Amygdala (tissue), 56 donors: Measurements from ENCODE around the gene IGHMBP2.

Source experiments
- DNase-seq, 56 donors: peaks; one replicate each; lab custom pipeline; 2025; lab: John Stamatoyannopoulos, UW

Gene IGHMBP2

GRCh38 chr11:68938816-68939582, 35.3 kb downstream of the IGHMBP2 start:
- no peak for DNase-seq

- DNase-seq, result no peak
Measured at GRCh38 chr11:68939583-68940555, 36.2 kb downstream of the IGHMBP2 start.

GRCh38 chr11:68940651-68941323, 37.1 kb downstream of the IGHMBP2 start:
- DNase-seq, result no peak

DNA sequence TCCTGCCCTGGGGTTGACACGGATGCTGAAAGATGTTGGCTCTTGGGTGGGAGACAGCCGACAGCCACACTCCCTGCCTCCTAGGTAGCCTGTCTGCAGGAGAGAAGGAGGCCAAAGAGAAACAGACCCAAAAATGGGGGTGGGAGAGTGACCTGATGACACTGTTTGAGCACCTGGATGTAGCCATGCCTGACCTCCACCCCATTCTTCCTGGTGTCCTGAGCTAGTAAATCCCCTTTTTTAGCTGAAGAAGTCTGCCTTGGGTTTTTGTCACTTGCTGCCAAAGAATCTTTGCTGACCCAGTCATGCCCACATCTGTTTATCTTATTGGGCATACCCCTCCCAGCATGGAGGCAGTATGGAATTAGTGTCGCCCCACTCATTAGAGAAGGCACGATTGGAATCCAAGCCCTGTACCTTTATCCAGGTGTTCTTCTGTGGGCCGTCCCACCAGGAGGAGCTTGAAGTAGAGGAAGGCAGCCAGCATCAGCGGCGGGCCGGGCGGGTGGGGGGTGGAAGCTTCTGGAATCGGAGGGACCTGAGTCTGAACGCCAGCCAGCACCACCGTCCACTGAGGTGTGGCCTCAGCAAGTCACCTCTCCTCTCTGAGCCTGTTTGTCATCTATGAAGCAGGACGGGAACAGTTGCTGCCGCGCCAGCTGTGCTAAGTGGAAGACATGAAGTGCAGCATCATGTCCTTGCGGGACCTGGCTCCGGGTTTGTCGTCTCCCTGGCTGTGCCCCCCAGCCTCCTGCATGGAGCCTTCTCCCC, 37.8 kb downstream of the IGHMBP2 start:
- DNase-seq, result no peak

DNA sequence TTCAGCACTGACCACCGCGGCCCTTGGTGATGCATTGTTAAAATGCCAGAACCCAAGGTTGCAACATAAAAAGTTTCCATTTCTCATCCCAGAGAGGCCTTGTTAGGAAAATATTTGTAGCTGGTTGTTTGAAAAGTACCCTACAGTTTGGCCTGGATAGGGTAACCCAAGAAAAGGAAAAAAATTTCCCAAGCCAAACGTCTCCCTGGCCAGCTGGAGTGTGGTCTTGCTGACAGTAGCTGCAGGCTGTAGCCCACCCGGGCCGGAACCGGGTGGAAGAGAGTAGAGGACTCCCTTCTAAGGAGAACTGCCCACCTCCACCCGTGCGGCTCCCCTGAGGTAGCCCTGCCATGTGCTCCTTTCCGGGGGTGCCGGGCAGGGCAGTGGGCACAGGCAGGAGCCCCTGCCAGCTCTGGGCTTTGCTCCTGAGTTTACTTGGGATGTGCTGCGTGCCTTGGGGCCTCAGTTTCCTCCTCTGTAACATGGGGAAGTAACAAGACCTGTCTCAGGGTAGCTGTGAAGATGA, 38.5 kb downstream of the IGHMBP2 start:
- no peak for DNase-seq

DNA sequence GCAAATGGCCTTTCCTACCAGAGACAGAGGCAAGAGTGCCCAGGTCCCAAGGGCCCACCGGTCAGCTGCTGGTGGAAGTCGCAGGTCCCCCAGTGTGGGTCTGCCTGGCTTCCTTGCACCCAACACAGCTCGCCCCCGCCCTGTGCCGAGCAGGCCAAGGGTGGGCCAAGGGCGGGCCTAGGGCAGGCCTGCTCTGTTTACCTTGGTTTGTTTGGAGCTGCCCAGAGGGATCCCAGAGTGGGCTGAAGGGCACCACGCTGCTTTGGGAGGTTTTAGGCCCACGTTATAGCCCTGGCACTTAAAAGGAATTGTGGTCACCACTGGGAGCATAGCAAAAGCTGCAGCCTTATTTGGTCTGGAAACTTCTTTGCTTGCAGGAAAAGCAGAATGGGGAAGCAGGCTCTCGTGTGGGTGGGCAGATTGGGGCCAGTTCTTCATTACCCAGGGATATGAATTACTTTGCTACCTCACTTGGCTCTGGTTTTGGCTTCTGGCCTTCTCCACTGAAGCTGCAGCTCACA, 39.1 kb downstream of the IGHMBP2 start:
- no peak for DNase-seq

DNA sequence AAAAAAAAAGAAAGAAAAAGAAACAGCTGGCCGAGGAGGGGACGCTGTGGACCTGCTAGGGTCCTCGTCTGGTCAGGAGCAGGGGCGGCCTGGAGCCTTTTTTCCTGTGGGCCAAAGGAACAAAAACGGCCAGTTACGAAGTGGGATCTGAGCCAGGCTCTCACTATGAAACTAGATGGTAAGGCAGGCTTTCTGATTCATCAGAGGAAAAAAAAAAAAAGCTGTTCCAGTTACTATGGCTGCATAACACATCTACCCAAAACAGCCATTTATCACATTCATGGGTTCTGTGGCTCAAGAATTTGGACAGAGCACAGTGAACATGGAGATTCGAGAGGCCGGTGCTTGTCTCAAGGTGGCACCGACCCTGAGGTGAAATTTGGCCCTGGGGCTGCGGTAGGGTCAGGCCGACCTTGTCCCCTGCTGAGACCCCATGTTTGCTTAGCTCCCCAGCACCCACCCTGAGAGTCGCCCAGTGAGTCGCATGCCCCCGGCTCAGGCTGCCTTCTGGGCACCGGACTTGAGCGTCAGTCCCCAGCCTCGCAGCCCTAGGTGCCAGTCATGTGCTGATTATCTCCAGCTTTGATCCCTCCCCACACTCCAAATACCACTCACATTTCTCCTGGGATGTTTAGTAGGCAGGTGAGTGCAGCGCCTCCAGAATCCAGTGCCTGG, 42.9 kb downstream of the IGHMBP2 start:
- no peak for DNase-seq

GRCh38 chr11:68947151-68947550, 43.5 kb downstream of the IGHMBP2 start:
- no peak for DNase-seq

DNA sequence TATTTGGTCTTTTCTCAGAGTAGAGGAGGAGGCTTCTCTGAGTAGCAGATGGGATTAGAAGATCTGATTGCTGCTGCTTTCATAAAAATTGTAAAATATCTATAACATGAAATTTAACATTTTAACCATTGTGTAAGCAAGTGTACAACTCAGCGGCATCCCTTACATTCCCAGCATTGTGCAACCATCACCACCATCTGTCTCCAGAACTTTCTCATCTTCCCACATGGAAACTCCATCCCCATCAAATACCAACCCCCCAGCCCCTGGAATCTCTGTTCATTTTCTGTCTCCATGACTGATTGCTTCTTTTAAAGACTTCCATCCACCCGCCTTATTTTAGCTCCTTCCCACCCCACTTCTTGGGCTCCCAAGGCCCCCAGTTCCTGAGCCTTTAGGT, 44.8 kb downstream of the IGHMBP2 start:
- no peak for DNase-seq

- no peak for DNase-seq
Measured at GRCh38 chr11:68948935-68949334, 45.2 kb downstream of the IGHMBP2 start.

GRCh38 chr11:68950270-68950669, 46.6 kb downstream of the IGHMBP2 start:
- DNase-seq, result no peak

DNA sequence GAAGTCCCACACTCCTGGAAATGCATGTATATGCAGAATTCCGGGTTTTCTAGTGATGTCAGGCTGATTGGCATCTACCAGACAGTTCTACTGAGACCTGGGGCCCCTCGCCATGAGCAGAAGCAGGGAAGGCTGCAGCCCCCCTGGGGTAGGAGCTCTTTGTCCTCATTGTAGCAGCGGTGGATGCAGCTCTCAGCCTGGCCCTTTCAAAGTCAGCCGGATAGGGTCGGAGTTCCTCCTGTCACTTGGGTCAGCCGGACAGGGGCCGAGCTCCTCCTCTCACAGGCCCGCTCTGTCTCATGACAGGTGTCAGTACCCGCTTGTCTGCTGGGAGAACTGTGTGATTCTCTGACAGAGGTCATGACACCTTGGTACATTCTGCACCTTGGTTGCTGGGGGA, 47.1 kb downstream of the IGHMBP2 start:
- DNase-seq, result no peak

DNA sequence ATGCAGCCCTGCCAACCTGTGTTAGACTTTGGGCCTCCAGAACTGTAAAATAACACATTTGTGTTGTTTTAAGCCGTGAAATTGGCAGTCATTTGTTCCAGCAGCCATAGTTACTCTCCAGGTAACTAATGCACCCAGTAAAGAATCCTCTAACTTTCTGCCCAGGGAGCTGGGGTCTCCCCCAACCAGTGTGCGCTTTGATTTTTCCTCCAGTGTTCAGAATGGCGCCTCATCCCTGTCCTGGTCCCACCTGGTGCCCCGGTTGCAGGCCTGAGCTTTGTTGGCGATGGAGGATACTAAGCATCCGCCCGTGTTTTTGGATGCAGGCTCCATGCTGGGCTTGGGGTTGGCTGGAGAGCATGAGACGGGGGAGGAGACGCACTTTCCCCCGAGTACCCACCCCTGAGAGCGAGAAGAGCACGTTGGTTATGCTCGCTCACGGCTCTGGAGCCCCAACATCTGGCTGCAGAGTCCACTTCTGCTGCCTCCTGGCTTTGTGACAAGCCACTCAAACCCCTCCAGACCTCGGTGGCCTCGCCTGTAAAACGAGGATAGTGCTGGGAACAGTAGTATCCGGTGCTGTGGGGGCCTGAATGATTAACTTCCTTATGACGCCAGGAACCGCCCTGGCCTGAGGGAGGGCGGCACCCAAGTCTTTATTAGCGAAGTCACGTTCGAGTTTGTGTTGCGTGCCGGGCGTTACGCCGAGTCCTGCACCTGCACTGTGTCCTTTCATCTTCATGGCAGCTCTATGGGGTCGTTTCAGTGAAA, 51.3 kb downstream of the IGHMBP2 start:
- no peak for DNase-seq

DNA sequence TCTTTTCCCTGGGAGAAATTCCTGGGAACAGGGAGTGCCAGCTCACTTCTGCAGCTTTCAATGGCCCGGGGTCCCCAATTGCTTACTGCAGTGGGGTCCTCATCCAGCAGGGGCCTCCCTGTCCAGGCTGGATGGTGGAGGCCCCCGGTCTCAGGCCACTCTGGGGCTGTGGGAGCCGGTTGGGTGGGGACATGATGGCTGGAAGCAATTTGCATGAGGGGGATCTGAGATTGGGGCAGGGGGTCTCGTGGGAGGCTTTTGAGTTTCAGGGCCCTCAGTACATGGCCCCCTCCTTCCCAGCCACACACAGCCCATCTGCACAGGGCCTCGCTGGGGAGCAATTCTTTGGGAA, 51.9 kb downstream of the IGHMBP2 start:
- no peak for DNase-seq

- DNase-seq, result no peak
Measured at GRCh38 chr11:68956142-68956541, 52.5 kb downstream of the IGHMBP2 start.

GRCh38 chr11:68956547-68957254, 53.0 kb downstream of the IGHMBP2 start:
- no peak for DNase-seq

DNA sequence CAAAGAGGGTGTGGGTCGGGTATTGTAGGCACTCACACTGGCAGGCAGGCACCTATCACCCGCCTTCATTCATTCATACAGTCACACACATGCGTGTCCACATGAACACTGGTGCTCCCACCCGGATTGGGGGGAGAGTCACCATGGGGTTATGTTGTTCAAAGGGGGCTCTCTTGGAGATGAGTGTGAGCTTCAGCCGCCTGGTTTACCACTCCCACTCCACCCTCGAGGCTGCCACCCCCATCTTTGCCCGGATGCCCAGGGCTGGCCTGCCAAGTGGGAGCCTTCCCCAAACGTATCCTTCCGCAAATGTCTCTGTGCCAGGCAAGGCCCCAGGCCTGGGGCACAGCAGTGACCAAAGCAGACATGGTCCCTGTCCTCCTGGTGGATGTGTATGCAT, 54.5 kb downstream of the IGHMBP2 start:
- DNase-seq, result no peak
